H9 (cell line): ENCODE data around the gene ATP6V1B1. TPM values are rescaled to one million over a fixed set of nuclear protein-coding genes. Genes with fewer than 3 reads are reported as not detected.

Experiments
- DNase-seq: peaks from one replicate; pipeline ENCODE4 v3.0.0-alpha.2; 2017
- H2AFZ ChIP-seq: one replicate; pipeline ENCODE4 v1.6.1; 2013; ENCODE audit warnings: mild to moderate bottlenecking, low read length, control low read depth, moderate library complexity
- H2AK5ac ChIP-seq: 2 replicates; pipeline ENCODE4 v1.6.1; 2013; ENCODE audit warnings: low read length, control low read depth, mixed read lengths; ENCODE audit not compliant: insufficient read length
- H2BK120ac ChIP-seq: one replicate; pipeline ENCODE4 v1.6.1; 2013; ENCODE audit warnings: low read depth, mild to moderate bottlenecking, low read length, control low read depth, inconsistent platforms; ENCODE audit not compliant: poor library complexity, severe bottlenecking
- H2BK12ac ChIP-seq: 2 replicates; pipeline ENCODE4 v1.6.1; 2013; ENCODE audit warnings: low read length, control low read depth, mixed read lengths, low read depth; ENCODE audit not compliant: insufficient read length
- H2BK15ac ChIP-seq: 2 replicates; pipeline ENCODE4 v1.6.1; 2013; ENCODE audit warnings: low read depth, low read length, control low read depth
- H2BK20ac ChIP-seq: one replicate; pipeline ENCODE4 v1.6.1; 2013; ENCODE audit warnings: low read depth, mild to moderate bottlenecking, low read length, control low read depth, inconsistent platforms; ENCODE audit not compliant: poor library complexity, severe bottlenecking
- H2BK5ac ChIP-seq: 2 replicates; pipeline ENCODE4 v1.6.1; 2013; ENCODE audit warnings: low read length, control low read depth, mixed read lengths; ENCODE audit not compliant: insufficient read length
- H3K14ac ChIP-seq: 2 replicates; pipeline ENCODE4 v1.6.1; 2013; ENCODE audit warnings: low read length, control low read depth; ENCODE audit not compliant: insufficient read depth
- H3K18ac ChIP-seq: 2 replicates; pipeline ENCODE4 v1.6.1; 2013; ENCODE audit warnings: low read depth, mild to moderate bottlenecking, mixed read lengths, low read length, control low read depth; ENCODE audit not compliant: insufficient read length
- H3K23ac ChIP-seq: 2 replicates; pipeline ENCODE4 v1.6.1; 2013; ENCODE audit warnings: low read length, control low read depth, mixed read lengths, low read depth; ENCODE audit not compliant: insufficient read length
- H3K23me2 ChIP-seq: 2 replicates; pipeline ENCODE4 v1.6.1; 2013; ENCODE audit warnings: low read depth, mild to moderate bottlenecking, mixed read lengths, low read length, control low read depth; ENCODE audit not compliant: insufficient read length, poor library complexity, severe bottlenecking
- H3K27ac ChIP-seq: 2 replicates; pipeline ENCODE4 v1.5.1; 2013; ENCODE audit warnings: low read length, control low read depth, mixed read lengths, low read depth; ENCODE audit not compliant: insufficient read length
- H3K27me3 ChIP-seq: 2 replicates; pipeline ENCODE4 v1.6.1; 2013; ENCODE audit warnings: low read length, control low read depth, inconsistent platforms; ENCODE audit not compliant: insufficient read depth
- H3K4ac ChIP-seq: 2 replicates; pipeline ENCODE4 v1.6.1; 2013; ENCODE audit warnings: low read depth, mild to moderate bottlenecking, control low read depth, inconsistent platforms, low read length, moderate library complexity
- H3K4me1 ChIP-seq: 2 replicates; pipeline ENCODE4 v1.6.1; 2013; ENCODE audit warnings: low read length, control low read depth, inconsistent platforms; ENCODE audit not compliant: insufficient read depth
- H3K4me2 ChIP-seq: 2 replicates; pipeline ENCODE4 v1.6.1; 2013; ENCODE audit warnings: low read length, control low read depth, mixed read lengths; ENCODE audit not compliant: insufficient read length, insufficient read depth
- H3K56ac ChIP-seq: 2 replicates; pipeline ENCODE4 v1.6.1; 2013; ENCODE audit warnings: low read depth, mild to moderate bottlenecking, mixed read lengths, low read length, control low read depth; ENCODE audit not compliant: insufficient read length
- H3K79me1 ChIP-seq: 2 replicates; pipeline ENCODE4 v1.6.1; 2013; ENCODE audit warnings: low read depth, mild to moderate bottlenecking, moderate library complexity, low read length, control low read depth, inconsistent platforms; ENCODE audit not compliant: insufficient read depth, poor library complexity, severe bottlenecking
- H3K79me2 ChIP-seq: 2 replicates; pipeline ENCODE4 v1.6.1; 2013; ENCODE audit warnings: low read length, control low read depth, inconsistent platforms; ENCODE audit not compliant: insufficient read depth
- H3K9ac ChIP-seq: 2 replicates; pipeline ENCODE4 v1.6.1; 2013; ENCODE audit warnings: low read length, control low read depth, mixed read lengths; ENCODE audit not compliant: insufficient read length; ENCODE audit errors: extremely low read depth
- H3K9me3 ChIP-seq: one replicate; pipeline ENCODE4 v1.6.1; 2013; ENCODE audit warnings: low read depth, low read length, inconsistent platforms; ENCODE audit not compliant: control insufficient read depth
- H3T11ph ChIP-seq: one replicate; pipeline ENCODE4 v1.6.1; 2013; ENCODE audit warnings: mild to moderate bottlenecking, low read length, control low read depth, inconsistent platforms
- H4K20me1 ChIP-seq: one replicate; pipeline ENCODE4 v1.6.1; 2013; ENCODE audit not compliant: control insufficient read depth, insufficient read length, insufficient read depth
- H4K5ac ChIP-seq: 2 replicates; pipeline ENCODE4 v1.6.1; 2013; ENCODE audit warnings: low read depth, mild to moderate bottlenecking, mixed read lengths, low read length, control low read depth; ENCODE audit not compliant: insufficient read length
- H4K8ac ChIP-seq: replicated peaks from 2 replicates; pipeline ENCODE4 v1.6.1; 2013; ENCODE audit warnings: low read length, control low read depth, mixed read lengths, low read depth; ENCODE audit not compliant: insufficient read length
- H4K91ac ChIP-seq: 2 replicates; pipeline ENCODE4 v1.6.1; 2013; ENCODE audit warnings: low read depth, mild to moderate bottlenecking, moderate library complexity, mixed read lengths, low read length, control low read depth; ENCODE audit not compliant: insufficient read length
- H3K27ac Mint-ChIP-seq, 3 experiments: 2 replicates in 2 of 3; 3 replicates in 1 of 3; pipeline ENCODE4 v1.8.0; 2020 to 2021; ENCODE audit warnings: mixed read lengths in 3 of 3, mild to moderate bottlenecking in 1 of 3, moderate library complexity in 1 of 3
- H3K27me3 Mint-ChIP-seq: 2 replicates; pipeline ENCODE4 v1.8.0; 2021; ENCODE audit warnings: low read depth, mild to moderate bottlenecking, moderate library complexity, mixed read lengths
- H3K36me3 Mint-ChIP-seq, 3 experiments: 2 replicates in 2 of 3; 3 replicates in 1 of 3; pipeline ENCODE4 v1.8.0; 2020 to 2021; ENCODE audit warnings: low read depth in 3 of 3, mixed read lengths in 3 of 3; ENCODE audit not compliant: insufficient read depth in 1 of 3
- H3K4me1 Mint-ChIP-seq, 2 experiments: 2 replicates each; pipeline ENCODE4 v1.8.0; 2020; ENCODE audit warnings: mixed read lengths in 2 of 2
- H3K4me3 Mint-ChIP-seq, 2 experiments: 2 replicates in 1 of 2; 3 replicates in 1 of 2; pipeline ENCODE4 v1.8.0; 2020 to 2021; ENCODE audit warnings: mild to moderate bottlenecking in 2 of 2, mixed read lengths in 2 of 2, moderate library complexity in 1 of 2
- H3K9me3 Mint-ChIP-seq, 2 experiments: 2 replicates in 1 of 2; 3 replicates in 1 of 2; pipeline ENCODE4 v1.8.0; 2020; ENCODE audit warnings: mild to moderate bottlenecking in 2 of 2, mixed read lengths in 2 of 2, moderate library complexity in 1 of 2
- WGBS: extraction: QIAGEN DNeasy Blood & Tissue Kit; methylation state at CpG from one replicate; pipeline ENCODE4 v1.1.7; 2013; ENCODE audit warnings: missing lambda C conversion rate, low lambda C conversion rate, mixed read lengths; ENCODE audit not compliant: insufficient read length; ENCODE audit errors: extremely low coverage; 5-methylcytosine and 5-hydroxymethylcytosine counted together
- total RNA-seq: library from RNA; stranded (reverse); gene quantifications from 2 replicates; pipeline ENCODE4 v1.2.1, GENCODE V29; 2021
- TF ChIP-seq, protein P1 (sequence below): fragments of 200-600 bp; sonication (generic); conservative IDR thresholded peaks from 3 replicates; pipeline ENCODE4 v1.8.0; 2021; ENCODE audit warnings: antibody characterized with exemption, mild to moderate bottlenecking

ATP6V1B1 gene
- total RNA-seq, 1 experiment from 2014 or later = not detected

- Histone ChIP-seq H3K79me2 (no peaks in the 10 kb centered on the region), H3K9ac (no peak overlapping the region), H2BK120ac (no peak overlapping the region), H2BK20ac (no peak overlapping the region), H4K91ac (no peak overlapping the region), H3K4me2 (peak overlapping the region; percentile 15), H3K9me3 (no peaks in the 10 kb centered on the region), H3K23ac (no peak overlapping the region), H3K27me3 (no peaks in the 10 kb centered on the region; the same call in 1 of the 2 replicates), H2BK15ac (no peak overlapping the region), H4K5ac (no peak overlapping the region), H2BK12ac (no peak overlapping the region), H4K20me1 (no peaks in the 10 kb centered on the region), H2AK5ac (no peak overlapping the region), H3K79me1 (no peaks in the 10 kb centered on the region), H2BK5ac (no peak overlapping the region), H3K18ac (no peak overlapping the region), H3K27ac (no peak overlapping the region), H2AFZ (no peak overlapping the region), H3K4ac (no peak overlapping the region), H4K8ac (no peak overlapping the region), H3T11ph (no peak overlapping the region), H3K23me2 (no peaks in the 10 kb centered on the region), H3K56ac (no peak overlapping the region), H3K14ac (no peak overlapping the region), H3K4me1 (no peaks in the 10 kb centered on the region)
- no peak overlapping the region for H3K27ac Mint-ChIP-seq
- H3K4me3 Mint-ChIP-seq = peak overlapping the region in 1 of 2 experiments; percentile 21; a peak in 2 of 5 replicates
- H3K9me3 Mint-ChIP-seq = no peaks in the 10 kb centered on the region
- TF ChIP-seq, protein P1, sequence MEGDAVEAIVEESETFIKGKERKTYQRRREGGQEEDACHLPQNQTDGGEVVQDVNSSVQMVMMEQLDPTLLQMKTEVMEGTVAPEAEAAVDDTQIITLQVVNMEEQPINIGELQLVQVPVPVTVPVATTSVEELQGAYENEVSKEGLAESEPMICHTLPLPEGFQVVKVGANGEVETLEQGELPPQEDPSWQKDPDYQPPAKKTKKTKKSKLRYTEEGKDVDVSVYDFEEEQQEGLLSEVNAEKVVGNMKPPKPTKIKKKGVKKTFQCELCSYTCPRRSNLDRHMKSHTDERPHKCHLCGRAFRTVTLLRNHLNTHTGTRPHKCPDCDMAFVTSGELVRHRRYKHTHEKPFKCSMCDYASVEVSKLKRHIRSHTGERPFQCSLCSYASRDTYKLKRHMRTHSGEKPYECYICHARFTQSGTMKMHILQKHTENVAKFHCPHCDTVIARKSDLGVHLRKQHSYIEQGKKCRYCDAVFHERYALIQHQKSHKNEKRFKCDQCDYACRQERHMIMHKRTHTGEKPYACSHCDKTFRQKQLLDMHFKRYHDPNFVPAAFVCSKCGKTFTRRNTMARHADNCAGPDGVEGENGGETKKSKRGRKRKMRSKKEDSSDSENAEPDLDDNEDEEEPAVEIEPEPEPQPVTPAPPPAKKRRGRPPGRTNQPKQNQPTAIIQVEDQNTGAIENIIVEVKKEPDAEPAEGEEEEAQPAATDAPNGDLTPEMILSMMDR = peak; percentile 88
- H3K27me3 Mint-ChIP-seq = peaks cover 18% of the 10 kb centered on the region
- peaks cover 5% of the 10 kb centered on the region in 2 experiments for H3K4me1 Mint-ChIP-seq
- peak; percentile 83 for DNase-seq
- no CpG with 5 or more reads among the region's 32 CpGs for WGBS
- peaks cover 1 to 31% (median 25%) of the 10 kb centered on the region in 3 experiments; a peak in 4 of 7 replicates for H3K36me3 Mint-ChIP-seq
Measured at GRCh38 chr2:70984576-70985282, 49.0 kb downstream of the ATP6V1B1 start.
